GM21367 (cell line): ENCODE results near the gene ANGPTL8.

ENCODE experiments used
- ATAC-seq: cut with Tn5 transposase; IDR thresholded peaks from one replicate; pipeline ENCODE4 v1.9.1; 2021; ENCODE audit not compliant: unreplicated experiment

The ANGPTL8 gene

GRCh38 chr19:11239377-11240000 is at the start of gene ANGPTL8:
TSS of gene ANGPTL8 (plus strand) at chr19:11239619. CDS start at chr19:11239638, 19 bp downstream.
- no peak for ATAC-seq

GRCh38 chr19:11190501-11190900 is 48.9 kb upstream of the ANGPTL8 start:
- no peak for ATAC-seq

- no peak for ATAC-seq
Observed at GRCh38 chr19:11191273-11191755, 48.1 kb upstream of the ANGPTL8 start.

GRCh38 chr19:11191934-11192333 is 47.5 kb upstream of the ANGPTL8 start:
- ATAC-seq: no peak

GRCh38 chr19:11192957-11193939 is 46.2 kb upstream of the ANGPTL8 start:
- ATAC-seq: no peak

GRCh38 chr19:11194173-11194572 is 45.2 kb upstream of the ANGPTL8 start:
- ATAC-seq: no peak

GRCh38 chr19:11194656-11195558 is 44.5 kb upstream of the ANGPTL8 start:
- ATAC-seq: no peak

- no peak for ATAC-seq
Observed at GRCh38 chr19:11195681-11196080, 43.7 kb upstream of the ANGPTL8 start.

GRCh38 chr19:11196406-11197287 is 42.8 kb upstream of the ANGPTL8 start:
- ATAC-seq: no peak

GRCh38 chr19:11197291-11198174 is 41.9 kb upstream of the ANGPTL8 start, which contains the start of gene KANK2:
TSS of gene KANK2 (minus strand) at chr19:11197545. CDS start at chr19:11194511, 3,034 bp downstream.
- ATAC-seq: no peak

- no peak for ATAC-seq
Observed at GRCh38 chr19:11198175-11198534, 41.3 kb upstream of the ANGPTL8 start.

GRCh38 chr19:11198769-11199424 is 40.5 kb upstream of the ANGPTL8 start:
- no peak for ATAC-seq

- no peak for ATAC-seq
Observed at GRCh38 chr19:11199517-11199916, 39.9 kb upstream of the ANGPTL8 start.

- no peak for ATAC-seq
Observed at GRCh38 chr19:11200015-11200574, 39.3 kb upstream of the ANGPTL8 start.

GRCh38 chr19:11200931-11201330 is 38.5 kb upstream of the ANGPTL8 start:
- ATAC-seq: no peak

- ATAC-seq: no peak
Observed at GRCh38 chr19:11201791-11202190, 37.6 kb upstream of the ANGPTL8 start.

- no peak for ATAC-seq
Observed at GRCh38 chr19:11202488-11203193, 36.8 kb upstream of the ANGPTL8 start.
